ENCODE data around the gene GJA5.

GJA5 gene

DNA sequence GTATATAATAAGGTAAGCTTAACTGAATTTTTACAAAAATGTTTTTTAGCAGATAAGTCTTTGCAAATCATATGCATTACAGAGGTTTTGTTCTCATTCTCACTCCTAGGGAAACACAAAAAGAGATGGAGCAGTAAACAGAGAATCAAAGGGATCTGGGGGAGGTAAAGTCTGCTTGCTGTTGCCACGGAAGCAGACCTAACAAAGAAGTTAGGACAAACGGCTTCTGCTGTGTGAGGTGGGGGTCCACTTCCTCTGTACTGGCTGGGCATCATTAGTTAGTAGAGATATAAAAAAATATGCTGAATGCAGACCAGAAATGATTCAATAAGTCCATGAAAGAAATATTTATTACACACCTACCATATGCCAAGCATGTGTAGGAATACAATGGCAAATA, 34.2 kb downstream of the GJA5 start:
- Histone ChIP-seq H3K9me3 (no peaks in the 10 kb centered on the region), H3K4me3 (ENCODE audit: low read depth in 1 of 2, low read length in 1 of 2) (no peak overlapping the region), H3K4me1 (ENCODE audit: control insufficient read depth in 1 of 2, insufficient read depth in 1 of 2, low read depth in 1 of 2, low read length in 1 of 2) (peaks cover 8 to 10% of the 10 kb centered on the region in 2 experiments), H3K36me3 (no peaks in the 10 kb centered on the region), H3K27me3 (peaks cover 18% of the 10 kb centered on the region), H3K27ac (no peak overlapping the region)
- TF ChIP-seq, protein P1, sequence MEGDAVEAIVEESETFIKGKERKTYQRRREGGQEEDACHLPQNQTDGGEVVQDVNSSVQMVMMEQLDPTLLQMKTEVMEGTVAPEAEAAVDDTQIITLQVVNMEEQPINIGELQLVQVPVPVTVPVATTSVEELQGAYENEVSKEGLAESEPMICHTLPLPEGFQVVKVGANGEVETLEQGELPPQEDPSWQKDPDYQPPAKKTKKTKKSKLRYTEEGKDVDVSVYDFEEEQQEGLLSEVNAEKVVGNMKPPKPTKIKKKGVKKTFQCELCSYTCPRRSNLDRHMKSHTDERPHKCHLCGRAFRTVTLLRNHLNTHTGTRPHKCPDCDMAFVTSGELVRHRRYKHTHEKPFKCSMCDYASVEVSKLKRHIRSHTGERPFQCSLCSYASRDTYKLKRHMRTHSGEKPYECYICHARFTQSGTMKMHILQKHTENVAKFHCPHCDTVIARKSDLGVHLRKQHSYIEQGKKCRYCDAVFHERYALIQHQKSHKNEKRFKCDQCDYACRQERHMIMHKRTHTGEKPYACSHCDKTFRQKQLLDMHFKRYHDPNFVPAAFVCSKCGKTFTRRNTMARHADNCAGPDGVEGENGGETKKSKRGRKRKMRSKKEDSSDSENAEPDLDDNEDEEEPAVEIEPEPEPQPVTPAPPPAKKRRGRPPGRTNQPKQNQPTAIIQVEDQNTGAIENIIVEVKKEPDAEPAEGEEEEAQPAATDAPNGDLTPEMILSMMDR (IDR thresholded peaks at IDR 0.05), result no peak

DNA sequence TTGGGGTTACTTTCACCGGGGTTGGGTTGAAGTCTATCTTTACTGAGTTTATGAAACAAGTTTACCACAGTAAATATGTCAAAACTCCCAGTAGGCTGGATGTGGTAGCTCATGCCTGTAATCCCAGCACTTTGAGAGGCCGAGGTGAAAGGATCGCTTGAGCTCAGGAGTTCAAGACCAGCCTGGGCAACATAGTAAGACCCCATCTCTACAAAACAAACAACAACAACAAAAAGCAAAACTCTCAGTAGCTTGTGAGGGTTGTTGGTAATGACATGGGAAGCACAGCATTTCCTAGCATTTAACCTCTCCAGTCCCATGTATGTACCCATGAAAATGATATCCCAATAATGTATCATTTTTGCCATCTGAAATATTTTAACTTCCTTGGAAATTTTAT, 34.7 kb downstream of the GJA5 start:
- H3K9me3 ChIP-seq, result no peaks in the 10 kb centered on the region
- H3K4me1 ChIP-seq (ENCODE audit: control insufficient read depth in 1 of 2, insufficient read depth in 1 of 2, low read depth in 1 of 2, low read length in 1 of 2), result peaks cover 8 to 10% of the 10 kb centered on the region in 2 experiments
- H3K36me3 ChIP-seq, result no peaks in the 10 kb centered on the region
- H3K27ac ChIP-seq, result no peak overlapping the region
- no peak overlapping the region for H3K4me3 ChIP-seq (ENCODE audit: low read depth in 1 of 2, low read length in 1 of 2)
- TF ChIP-seq, protein P1 (IDR thresholded peaks at IDR 0.05), result no peak
- H3K27me3 ChIP-seq, result peaks cover 14% of the 10 kb centered on the region

DNA sequence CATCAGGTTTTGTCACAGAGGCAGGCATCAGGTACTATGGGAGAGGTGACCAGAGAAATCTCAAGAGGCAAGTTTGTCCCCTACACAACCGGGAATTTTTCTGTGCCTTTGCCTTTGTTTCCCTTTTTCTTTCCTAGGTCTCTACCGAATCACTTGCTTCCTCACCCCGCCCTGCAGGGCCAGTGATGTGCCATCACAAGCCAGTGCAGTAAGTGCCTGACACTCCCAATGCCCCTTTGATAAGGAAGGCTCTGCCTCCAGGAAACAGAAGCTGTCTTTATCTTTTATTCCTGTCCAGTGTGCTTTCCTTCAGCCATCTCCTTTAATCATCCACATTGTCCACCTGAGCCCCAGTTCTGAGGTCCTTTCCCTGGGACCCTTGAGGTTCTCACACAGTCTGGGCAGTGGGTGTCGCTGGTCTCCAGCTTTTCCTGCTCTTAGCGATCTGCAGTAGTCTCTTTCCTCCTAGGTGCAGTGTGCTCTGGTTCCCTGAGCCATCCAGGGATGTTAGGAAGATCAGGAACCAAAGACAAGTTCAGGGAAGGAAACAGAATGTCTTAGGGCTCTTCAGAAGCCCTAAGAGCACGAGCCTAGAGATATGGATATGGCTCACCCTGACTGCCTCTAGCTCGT, 36.6 kb downstream of the GJA5 start:
- TF ChIP-seq, protein P1 (IDR thresholded peaks at IDR 0.05), result no peak
- no peaks in the 10 kb centered on the region for H3K36me3 ChIP-seq

DNA sequence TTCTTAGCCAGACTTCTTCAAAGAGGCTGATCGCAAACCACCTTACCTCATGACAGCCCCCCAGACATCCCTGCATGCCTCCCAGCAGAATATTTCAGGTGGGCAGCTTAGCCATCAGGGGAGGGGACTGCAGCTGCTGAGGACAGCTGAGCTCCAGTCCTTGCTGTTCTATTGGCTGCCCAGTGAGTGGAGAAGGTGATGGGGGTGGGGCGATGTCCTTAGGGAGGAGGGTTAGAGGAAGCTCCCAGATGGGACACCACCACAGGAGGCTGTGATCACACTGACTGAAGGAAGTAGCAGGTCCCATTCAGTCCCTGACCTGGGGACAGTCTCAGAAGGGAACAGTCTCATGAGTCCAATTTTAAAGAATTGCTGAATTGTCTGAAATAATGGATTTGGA, 38.3 kb downstream of the GJA5 start:
- no peak overlapping the region for H3K27ac ChIP-seq
- peaks cover 8 to 10% of the 10 kb centered on the region in 2 experiments for H3K4me1 ChIP-seq (ENCODE audit: control insufficient read depth in 1 of 2, insufficient read depth in 1 of 2, low read depth in 1 of 2, low read length in 1 of 2)
- TF ChIP-seq, protein P1 (IDR thresholded peaks at IDR 0.05), result no peak
- no peak overlapping the region for H3K4me3 ChIP-seq (ENCODE audit: low read depth in 1 of 2, low read length in 1 of 2)
- H3K36me3 ChIP-seq, result no peaks in the 10 kb centered on the region
- no peaks in the 10 kb centered on the region for H3K9me3 ChIP-seq
- H3K27me3 ChIP-seq, result no peaks in the 10 kb centered on the region

More for the DNA sequence above, 36.6 kb downstream of the GJA5 start:
- H3K27ac ChIP-seq, result no peak overlapping the region
- no peak overlapping the region for H3K4me3 ChIP-seq (ENCODE audit: low read depth in 1 of 2, low read length in 1 of 2)
- peaks cover 6% of the 10 kb centered on the region for H3K27me3 ChIP-seq
- H3K4me1 ChIP-seq (ENCODE audit: control insufficient read depth in 1 of 2, insufficient read depth in 1 of 2, low read depth in 1 of 2, low read length in 1 of 2), result peaks cover 8 to 10% of the 10 kb centered on the region in 2 experiments
- no peaks in the 10 kb centered on the region for H3K9me3 ChIP-seq

DNA sequence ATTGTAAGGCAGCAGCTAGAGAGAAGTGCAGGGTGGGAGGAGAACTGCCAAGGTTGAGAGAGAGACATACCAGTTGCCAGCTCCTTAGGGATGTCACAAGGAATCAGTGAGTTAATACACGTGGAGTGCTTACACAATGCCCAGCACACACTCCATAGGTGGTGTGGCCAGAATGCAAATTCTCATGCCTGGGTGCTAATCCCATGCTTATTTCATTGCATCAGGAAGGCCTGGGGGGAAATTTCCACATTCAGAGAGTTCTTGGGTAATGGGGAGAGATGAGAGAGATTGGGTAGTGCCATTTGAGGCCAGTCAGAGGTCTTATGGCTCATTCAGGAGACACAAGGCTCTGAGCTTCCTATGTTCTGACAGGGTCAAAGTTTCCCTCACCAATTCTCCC, 38.7 kb downstream of the GJA5 start:
- Histone ChIP-seq H3K4me1 (ENCODE audit: control insufficient read depth in 1 of 2, insufficient read depth in 1 of 2, low read depth in 1 of 2, low read length in 1 of 2) (peaks cover 8 to 10% of the 10 kb centered on the region in 2 experiments), H3K27me3 (no peaks in the 10 kb centered on the region), H3K27ac (no peak overlapping the region), H3K4me3 (ENCODE audit: low read depth in 1 of 2, low read length in 1 of 2) (no peak overlapping the region), H3K36me3 (no peaks in the 10 kb centered on the region), H3K9me3 (no peaks in the 10 kb centered on the region)
- TF ChIP-seq, protein P1 (IDR thresholded peaks at IDR 0.05), result no peak

Data from neutrophil (primary cell).